Measurements from ENCODE around the gene ST8SIA5.

Gene ST8SIA5

DNA sequence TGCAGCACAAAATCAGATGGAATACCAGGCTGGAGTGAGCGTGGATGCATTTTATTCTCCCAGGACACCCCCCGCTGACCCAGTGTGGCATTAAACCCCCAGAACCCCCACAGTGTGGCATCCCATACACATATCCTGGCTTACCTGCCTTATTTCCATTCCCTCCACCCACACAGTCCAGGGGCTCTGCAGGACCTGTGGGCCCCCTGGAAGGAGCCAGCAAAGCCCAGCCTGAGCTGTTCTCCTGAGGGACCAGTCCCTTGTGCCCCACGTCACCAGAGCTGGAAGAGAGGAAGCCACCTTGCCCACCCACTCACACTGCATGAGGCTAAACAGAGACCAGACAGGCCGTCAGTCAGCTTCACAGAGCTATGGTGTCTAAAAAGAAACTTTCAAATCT, 20.1 kb downstream of the ST8SIA5 start:
- no peak for DNase-seq

DNA sequence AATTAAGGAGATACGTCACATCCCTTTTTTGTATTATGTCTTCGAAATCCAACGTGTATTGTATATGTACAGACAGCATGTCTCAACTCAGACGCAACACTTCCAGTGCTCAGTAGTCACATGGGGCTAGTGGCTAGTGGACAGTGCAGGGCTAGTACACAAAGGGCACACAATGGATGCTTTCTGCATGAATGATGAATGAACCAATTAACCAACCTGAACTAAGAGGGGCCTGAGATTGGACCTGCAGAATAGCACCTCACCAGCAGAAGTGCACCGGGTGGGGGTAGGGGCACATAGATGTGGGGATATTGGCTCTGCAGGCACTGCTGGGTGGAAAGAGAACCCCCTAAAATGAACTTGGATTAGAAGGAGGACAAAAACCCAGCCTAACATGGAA, 20.7 kb downstream of the ST8SIA5 start:
- DNase-seq: no peak

GRCh38 chr18:46734981-46735380, 21.9 kb downstream of the ST8SIA5 start:
- no peak for DNase-seq

GRCh38 chr18:46733872-46734271, 23.0 kb downstream of the ST8SIA5 start:
- no peak for DNase-seq

- DNase-seq: no peak
Observed at GRCh38 chr18:46732801-46733200, 24.1 kb downstream of the ST8SIA5 start.

DNA sequence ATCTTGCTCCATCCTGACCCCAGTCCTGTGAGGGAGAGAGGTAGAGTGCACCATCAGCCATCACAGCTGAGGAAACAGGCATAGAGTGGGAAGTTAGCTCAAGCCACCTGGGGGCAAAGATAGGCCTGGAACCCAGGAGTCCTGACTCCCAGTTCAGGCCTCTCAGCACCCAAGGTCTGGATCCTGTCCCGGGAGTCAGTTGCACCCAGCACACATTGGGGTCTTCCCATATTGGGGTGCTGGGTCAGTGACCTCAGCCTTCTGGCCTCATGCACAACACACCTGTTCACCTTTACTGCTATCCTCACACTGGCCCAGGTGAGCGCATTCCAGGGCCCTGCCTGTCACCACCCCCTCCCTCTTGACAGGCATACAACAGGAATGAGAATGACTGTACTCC, 24.7 kb downstream of the ST8SIA5 start:
- no peak for DNase-seq

GRCh38 chr18:46731316-46731715, 25.5 kb downstream of the ST8SIA5 start:
- DNase-seq: no peak

- DNase-seq: no peak
Observed at GRCh38 chr18:46728219-46728930, 28.5 kb downstream of the ST8SIA5 start.

- no peak for DNase-seq
Observed at GRCh38 chr18:46727177-46727576, 29.7 kb downstream of the ST8SIA5 start.

GRCh38 chr18:46725310-46725709, 31.5 kb downstream of the ST8SIA5 start:
- no peak for DNase-seq

- no peak for DNase-seq
Observed at GRCh38 chr18:46723856-46724415, 32.9 kb downstream of the ST8SIA5 start.

GRCh38 chr18:46722051-46722450, 34.8 kb downstream of the ST8SIA5 start:
- no peak for DNase-seq

- no peak for DNase-seq
Observed at GRCh38 chr18:46721331-46721730, 35.5 kb downstream of the ST8SIA5 start.

DNA sequence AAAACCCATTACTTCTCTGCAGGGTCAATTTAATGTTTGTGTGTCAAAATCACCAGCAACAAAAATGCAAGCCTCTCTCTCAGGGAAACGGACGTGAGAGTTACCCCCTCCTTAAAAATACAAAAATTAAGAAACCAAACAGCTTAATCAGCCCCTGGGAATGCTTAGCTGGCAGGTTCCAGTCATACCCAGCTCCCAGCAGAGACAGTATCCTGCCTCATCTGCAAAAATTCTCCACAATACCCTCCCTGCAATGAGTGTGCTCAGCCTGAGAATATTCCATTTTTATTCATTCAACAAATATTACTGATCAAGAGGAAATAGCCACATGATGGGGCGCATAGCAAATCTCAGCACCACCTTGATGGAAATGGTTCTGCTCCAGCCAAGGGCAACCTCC, 36.3 kb downstream of the ST8SIA5 start:
- DNase-seq: no peak

DNA sequence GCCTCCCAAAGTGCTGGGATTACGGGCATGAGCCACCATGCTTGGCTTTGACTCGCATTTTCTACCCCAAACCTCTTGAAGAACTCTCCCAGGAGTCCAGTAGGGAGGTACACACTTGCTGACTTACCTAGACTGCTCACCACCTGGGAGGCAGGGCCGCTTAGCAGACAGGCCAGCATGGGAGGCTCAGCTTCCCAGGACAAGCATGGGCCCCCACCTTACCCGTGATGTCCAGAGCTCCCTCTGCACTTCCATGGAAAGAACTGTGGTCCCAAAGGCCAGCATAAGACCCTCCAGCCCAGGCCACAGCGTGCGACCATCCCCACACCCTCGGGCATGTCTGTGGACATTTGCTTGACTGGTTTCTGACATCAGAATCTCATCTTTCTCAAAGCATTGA, 36.8 kb downstream of the ST8SIA5 start:
- DNase-seq: no peak

- DNase-seq: no peak
Observed at GRCh38 chr18:46719388-46719787, 37.5 kb downstream of the ST8SIA5 start.

DNA sequence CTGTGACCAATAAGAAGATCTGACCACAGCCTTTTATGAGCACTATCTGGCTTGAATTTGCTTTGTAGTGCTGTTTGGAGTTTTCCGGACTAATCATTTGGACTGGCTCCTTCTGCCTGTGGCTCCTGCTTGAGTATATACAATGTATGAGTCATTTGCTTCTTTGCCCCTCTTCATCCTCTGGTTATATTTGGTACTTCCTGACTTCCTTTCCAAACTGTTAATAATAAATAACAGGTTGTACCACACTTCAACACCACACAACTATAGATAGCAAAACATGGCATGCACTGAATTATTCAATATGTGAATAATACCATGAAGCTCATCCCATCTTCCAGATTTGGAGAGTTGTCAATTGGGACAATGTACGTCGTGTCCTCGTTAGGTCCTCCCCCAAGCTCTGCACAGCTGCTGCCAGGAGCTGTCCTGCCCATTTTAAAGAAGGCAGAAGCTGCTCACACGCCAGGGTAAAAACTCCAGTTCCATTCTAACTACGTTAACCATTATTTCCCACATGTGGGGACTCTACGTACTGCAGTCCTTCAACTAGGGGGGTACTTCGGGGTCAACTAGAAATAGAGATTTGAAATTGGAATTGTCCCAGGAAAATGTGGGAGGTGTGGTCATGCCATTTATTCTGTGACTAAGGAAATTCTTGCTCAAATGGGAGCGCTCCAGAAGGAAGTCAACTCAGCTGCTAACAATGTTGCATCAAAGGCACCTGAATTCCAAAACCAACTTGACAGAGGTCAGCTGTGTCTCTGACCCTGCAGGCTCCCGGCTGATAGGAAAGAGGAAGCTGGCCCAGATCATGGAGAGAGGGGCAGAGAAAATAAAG, 38.1 kb downstream of the ST8SIA5 start:
- no peak for DNase-seq

- DNase-seq: no peak
Observed at GRCh38 chr18:46716827-46717226, 40.0 kb downstream of the ST8SIA5 start.

DNA sequence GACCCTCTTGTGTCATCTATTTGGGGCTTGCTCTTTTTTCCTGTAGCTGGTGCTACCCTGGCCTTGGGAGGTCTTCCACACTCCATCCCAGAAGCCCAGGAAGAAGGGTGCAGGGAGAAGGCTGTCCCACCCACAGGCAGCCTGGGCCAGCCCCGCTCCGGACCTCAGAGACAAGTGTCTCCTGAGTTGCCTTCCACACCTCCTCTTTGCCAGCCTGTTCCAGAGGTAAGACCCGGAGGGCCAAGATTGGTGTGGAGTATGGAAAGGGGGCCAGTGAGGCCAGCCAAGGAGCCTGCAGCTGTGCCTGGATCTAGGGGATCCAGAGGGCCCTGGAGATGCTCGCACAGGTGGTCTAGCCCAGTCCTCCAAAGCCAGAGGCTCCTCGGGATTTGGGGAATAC, 40.5 kb downstream of the ST8SIA5 start:
- no peak for DNase-seq

- DNase-seq: no peak
Observed at GRCh38 chr18:46715062-46715461, 41.8 kb downstream of the ST8SIA5 start.

DNA sequence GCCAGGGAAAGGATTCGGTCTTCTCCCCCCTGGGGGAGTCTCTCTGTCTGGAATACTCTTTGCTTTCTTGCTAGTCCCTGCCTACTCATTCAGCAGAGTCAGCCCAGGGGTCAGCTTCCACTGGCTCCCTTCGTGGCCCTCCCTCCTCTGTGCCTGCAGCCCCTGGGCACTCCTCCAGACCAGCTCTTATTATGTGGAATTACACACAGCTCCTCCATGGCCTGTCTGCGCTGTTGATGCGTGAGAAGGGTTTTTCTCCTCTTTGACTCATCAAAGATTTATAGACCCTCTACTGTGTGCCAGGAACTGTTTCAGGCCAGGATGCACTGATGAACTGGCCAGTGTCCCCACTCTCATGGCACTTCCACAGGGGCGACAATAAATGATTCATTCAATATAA, 44.4 kb downstream of the ST8SIA5 start:
- DNase-seq: no peak

- no peak for DNase-seq
Observed at GRCh38 chr18:46711444-46711863, 45.4 kb downstream of the ST8SIA5 start.

- no peak for DNase-seq
Observed at GRCh38 chr18:46706968-46707367, 49.9 kb downstream of the ST8SIA5 start.

GRCh38 chr18:46705521-46705920, 51.3 kb downstream of the ST8SIA5 start:
- no peak for DNase-seq

Measured in NCI-H2029 treated with DMSO at 0.1 percent for 48 hours (cell line).